Small intestine (tissue), 7 donors: ENCODE measurements around the gene EPHA8. TPM values are rescaled to one million over a fixed set of nuclear protein-coding genes. Genes with fewer than 3 reads are reported as not detected.

Experiments used
- DNase-seq, 2 donors: peaks; one replicate each; pipeline versions ENCODE4 v3.0.0 to v3.0.0-alpha.2; 2013
- FAIRE-seq: peaks from 2 replicates; lab custom pipeline; 2012; peaks lifted over from hg19 to GRCh38; lab: Jason Lieb, UNC
- H3K27ac ChIP-seq, 3 donors: one replicate each; pipeline ENCODE4 v1.5.1; 2013; ENCODE audit warnings: low read length in 2 of 3, mild to moderate bottlenecking in 2 of 3, control low read depth in 1 of 3, inconsistent platforms in 1 of 3, low read depth in 1 of 3, moderate library complexity in 1 of 3
- H3K27me3 ChIP-seq, 3 donors: one replicate each; pipeline ENCODE4 v1.6.1; 2013; ENCODE audit warnings: low read length in 3 of 3, inconsistent platforms in 1 of 3; ENCODE audit not compliant: control insufficient read depth in 3 of 3, insufficient read depth in 3 of 3
- H3K36me3 ChIP-seq, 3 donors: one replicate each; pipeline ENCODE4 v1.6.1; 2013; ENCODE audit warnings: low read length in 3 of 3, inconsistent platforms in 1 of 3, low read depth in 1 of 3, mild to moderate bottlenecking in 1 of 3, moderate library complexity in 1 of 3; ENCODE audit not compliant: control insufficient read depth in 3 of 3, insufficient read depth in 2 of 3
- H3K4me1 ChIP-seq, 3 donors: one replicate each; pipeline ENCODE4 v1.6.1; 2013; ENCODE audit warnings: low read length in 2 of 3, inconsistent platforms in 1 of 3, low read depth in 1 of 3, mild to moderate bottlenecking in 1 of 3, moderate library complexity in 1 of 3; ENCODE audit not compliant: control insufficient read depth in 3 of 3, insufficient read depth in 2 of 3
- H3K4me3 ChIP-seq, 3 donors: one replicate each; pipeline ENCODE4 v1.5.1; 2013; ENCODE audit warnings: low read length in 3 of 3, control low read depth in 1 of 3, inconsistent platforms in 1 of 3, low read depth in 1 of 3, mild to moderate bottlenecking in 1 of 3, moderate library complexity in 1 of 3
- H3K9me3 ChIP-seq, 2 donors: one replicate each; pipeline ENCODE4 v1.6.1; 2013; ENCODE audit warnings: low read depth in 1 of 2, low read length in 1 of 2; ENCODE audit not compliant: control insufficient read depth in 2 of 2, insufficient read depth in 1 of 2
- WGBS, 3 donors: extraction: QIAGEN DNeasy Blood & Tissue Kit; methylation state at CpG; one replicate each; pipeline ENCODE4 v1.1.7; 2013; 5-methylcytosine and 5-hydroxymethylcytosine counted together
- polyA plus RNA-seq, 4 donors: library from polyadenylated mRNA; stranded (reverse) in 3 of 4; unstranded in 1 of 4; fragments of 200-250 nt in 3 of 4; fragments of 120-200 nt in 1 of 4; gene quantifications; one replicate each; pipeline versions ENCODE4 v1.2.1 to v1.2.3, GENCODE V29; 2013
- donor health status: healthy with polysubstance abuse.
- donor health status: control.
- donor health status: control.
- donor health status: Bipolar disorder and iron deficiency.
- donor health status: healthy.

The EPHA8 gene
- polyA plus RNA-seq, 4 donors: 0.21 to 0.64 TPM; not detected in 2

GRCh38 chr1:22539510-22540118, 23.7 kb upstream of the EPHA8 start:
- FAIRE-seq: no peak

GRCh38 chr1:22540337-22540736, 23.0 kb upstream of the EPHA8 start:
- no peak overlapping the region for H3K27ac ChIP-seq
- no peaks in the 10 kb centered on the region for H3K9me3 ChIP-seq
- no peak overlapping the region for H3K4me3 ChIP-seq
- DNase-seq: no peak
- WGBS, 3 donors: 46 to 64% (median 60%) methylated on average over 5 of the region's 5 CpGs
- peaks cover 0 to under 1% (median 0%) of the 10 kb centered on the region in 3 donors for H3K27me3 ChIP-seq
- peaks cover 0 to 9% (median 0%) of the 10 kb centered on the region in 3 donors for H3K36me3 ChIP-seq
- FAIRE-seq: no peak
- no peaks in the 10 kb centered on the region for H3K4me1 ChIP-seq

More at GRCh38 chr1:22539510-22540118, 23.7 kb upstream of the EPHA8 start:
- H3K36me3 ChIP-seq: peaks cover 0 to 13% (median 0%) of the 10 kb centered on the region in 3 donors
- H3K27me3 ChIP-seq: no peaks in the 10 kb centered on the region
- WGBS, 3 donors: 74 to 84% (median 78%) methylated on average over 15 to 16 of the region's 16 CpGs
- H3K9me3 ChIP-seq: no peaks in the 10 kb centered on the region
- no peak overlapping the region for H3K27ac ChIP-seq
- H3K4me1 ChIP-seq: no peaks in the 10 kb centered on the region
- H3K4me3 ChIP-seq: no peak overlapping the region
- no peak for DNase-seq

DNA sequence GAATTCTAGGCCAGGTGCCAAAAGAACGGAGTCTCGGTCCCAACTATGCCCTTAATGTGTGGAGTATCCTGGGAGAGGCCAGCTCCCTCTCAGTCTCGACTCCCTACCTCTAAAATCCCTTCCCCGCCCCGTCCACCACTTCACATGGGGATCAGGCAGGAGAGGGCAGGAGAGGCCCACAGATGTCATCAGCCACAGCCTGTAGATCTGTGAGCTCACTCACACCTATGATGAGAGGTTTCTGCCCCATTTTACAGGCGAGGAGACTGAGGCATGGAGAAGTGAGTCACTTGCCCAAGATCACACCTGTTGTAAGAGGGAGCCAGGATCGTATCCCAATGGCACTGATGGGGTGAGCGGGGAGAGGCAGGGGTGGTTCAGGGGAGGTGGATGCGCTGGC, 20.4 kb upstream of the EPHA8 start:
- no peak overlapping the region for H3K4me3 ChIP-seq
- H3K4me1 ChIP-seq: no peaks in the 10 kb centered on the region
- WGBS, 3 donors: 55 to 77% (median 64%) methylated on average over 9 of the region's 9 CpGs
- no peaks in the 10 kb centered on the region for H3K9me3 ChIP-seq
- peak in 1 of 2 donors; percentile 25 for DNase-seq
- H3K27me3 ChIP-seq: peaks cover 0 to 21% (median 4%) of the 10 kb centered on the region in 3 donors
- peaks cover 0 to 3% (median 0%) of the 10 kb centered on the region in 3 donors for H3K36me3 ChIP-seq
- no peak for FAIRE-seq
- no peak overlapping the region for H3K27ac ChIP-seq

DNA sequence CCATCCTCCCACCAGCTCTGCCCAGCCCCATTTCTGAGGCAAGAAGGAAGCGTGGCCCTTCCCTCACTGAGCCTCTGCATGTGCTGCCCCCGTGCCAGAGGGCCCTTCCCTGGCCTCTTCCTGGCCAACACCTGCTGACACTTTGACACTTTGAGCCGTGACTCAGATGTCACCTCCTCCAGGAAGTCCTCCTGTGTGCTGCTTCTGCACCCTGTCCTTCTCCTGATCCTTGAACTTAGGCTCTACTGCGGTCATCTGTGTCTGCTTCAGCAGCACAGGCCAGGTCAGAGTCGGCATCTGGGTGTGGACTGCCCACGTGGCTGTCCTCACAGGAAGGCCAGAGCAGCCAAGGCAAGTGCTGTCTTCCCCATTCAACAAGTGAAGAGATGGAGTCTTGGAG, 19.6 kb upstream of the EPHA8 start:
- WGBS, 3 donors: 13 to 59% (median 40%) methylated on average over 6 of the region's 6 CpGs
- FAIRE-seq: no peak
- DNase-seq: peak in 1 of 2 donors; percentile 85
- H3K36me3 ChIP-seq: no peaks in the 10 kb centered on the region
- no peaks in the 10 kb centered on the region for H3K4me1 ChIP-seq
- peaks cover 0 to 28% (median 4%) of the 10 kb centered on the region in 3 donors for H3K27me3 ChIP-seq
- H3K4me3 ChIP-seq: no peak overlapping the region
- no peaks in the 10 kb centered on the region for H3K9me3 ChIP-seq
- H3K27ac ChIP-seq: no peak overlapping the region

- H3K4me1 ChIP-seq: no peaks in the 10 kb centered on the region
These were observed 18.7 kb upstream of the EPHA8 start for GRCh38 chr1:22544606-22545005.

DNA sequence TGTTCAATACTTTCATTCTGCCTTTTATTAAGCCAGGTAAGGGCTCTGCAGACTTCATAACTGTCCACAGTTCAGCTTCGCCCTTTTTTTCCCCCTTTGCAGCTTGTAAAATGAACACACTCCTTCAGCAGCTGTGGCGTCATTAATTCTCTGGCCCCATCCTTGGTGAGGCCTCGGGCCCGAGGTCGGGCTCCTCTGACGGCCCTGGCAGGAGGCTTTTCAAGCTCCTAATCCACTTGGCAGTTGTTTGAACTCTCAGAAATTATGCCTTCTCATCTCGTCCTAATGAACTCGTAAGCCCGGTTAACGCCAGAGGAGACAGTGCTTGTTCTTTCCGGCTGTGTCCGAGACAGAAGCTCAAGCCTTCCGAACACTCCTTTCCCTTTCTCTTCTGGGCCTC, 18.1 kb upstream of the EPHA8 start:
- DNase-seq (no peak), FAIRE-seq (no peak)
- H3K4me3 ChIP-seq: no peak overlapping the region
- WGBS, 3 donors: 51 to 58% (median 54%) methylated on average over 13 of the region's 13 CpGs
- H3K27ac ChIP-seq: no peak overlapping the region
- H3K4me1 ChIP-seq: no peaks in the 10 kb centered on the region
- H3K27me3 ChIP-seq: peaks cover 0 to 29% (median 4%) of the 10 kb centered on the region in 3 donors
- H3K36me3 ChIP-seq: no peaks in the 10 kb centered on the region
- no peaks in the 10 kb centered on the region for H3K9me3 ChIP-seq

More at GRCh38 chr1:22544606-22545005, 18.7 kb upstream of the EPHA8 start:
- Histone ChIP-seq H3K27ac (no peak overlapping the region), H3K36me3 (no peaks in the 10 kb centered on the region), H3K4me3 (no peak overlapping the region), H3K27me3 (peaks cover 0 to 29% (median 4%) of the 10 kb centered on the region in 3 donors), H3K9me3 (no peaks in the 10 kb centered on the region)
- FAIRE-seq (no peak), DNase-seq (no peak)
- 82 to 89% (median 86%) methylated on average over 12 of the region's 12 CpGs for WGBS, 3 donors

GRCh38 chr1:22547186-22547817, 16.0 kb upstream of the EPHA8 start:
- Histone ChIP-seq H3K27me3 (peaks cover 0 to 32% (median 4%) of the 10 kb centered on the region in 3 donors), H3K4me3 (no peak overlapping the region), H3K27ac (no peak overlapping the region), H3K36me3 (no peaks in the 10 kb centered on the region), H3K9me3 (no peaks in the 10 kb centered on the region), H3K4me1 (no peaks in the 10 kb centered on the region)
- WGBS, 3 donors: 69 to 72% (median 71%) methylated on average over 6 of the region's 6 CpGs
- DNase-seq: no peak
- no peak for FAIRE-seq

- H3K27ac ChIP-seq: no peak overlapping the region
- no peak for FAIRE-seq
- no peaks in the 10 kb centered on the region for H3K4me1 ChIP-seq
- peaks cover 0 to 32% (median 4%) of the 10 kb centered on the region in 3 donors for H3K27me3 ChIP-seq
- WGBS, 3 donors: 18 to 31% (median 27%) methylated on average over 12 of the region's 12 CpGs
- no peaks in the 10 kb centered on the region for H3K36me3 ChIP-seq
- DNase-seq: no peak
- no peak overlapping the region for H3K4me3 ChIP-seq
- no peaks in the 10 kb centered on the region for H3K9me3 ChIP-seq
These were observed 15.3 kb upstream of the EPHA8 start for GRCh38 chr1:22547818-22548462.
